CD14-positive monocyte (primary cell): ENCODE results near the gene S100A14. TPM values are rescaled to one million over a fixed set of nuclear protein-coding genes. Genes with fewer than 3 reads are reported as not detected.

Experiments
- DNase-seq, 3 donors: peaks; one replicate each; pipeline ENCODE4 v3.0.0-alpha.2; 2011 to 2022
- H2AFZ ChIP-seq: 2 replicates; pipeline ENCODE4 v1.6.0; 2012; ENCODE audit warnings: mild to moderate bottlenecking, low read depth, low read length, inconsistent platforms; ENCODE audit not compliant: insufficient read depth, poor library complexity, severe bottlenecking
- H3K27ac ChIP-seq, 2 donors: 1 replicate in 1 of 2; 2 replicates in 1 of 2; pipeline ENCODE4 v1.5.1; 2012 to 2013; ENCODE audit warnings: low read length in 2 of 2, control low read depth in 1 of 2, inconsistent platforms in 1 of 2, low read depth in 1 of 2, mild to moderate bottlenecking in 1 of 2
- H3K27me3 ChIP-seq, 2 donors: one replicate each; pipeline versions ENCODE4 v1.6.0 to v1.6.1; 2011 to 2013; ENCODE audit warnings: low read length in 2 of 2; ENCODE audit not compliant: control insufficient read depth in 2 of 2, insufficient read depth in 2 of 2
- H3K36me3 ChIP-seq, 2 donors: replicated peaks in 1 of 2; 1 replicate in 1 of 2; 2 replicates in 1 of 2; pipeline versions ENCODE4 v1.5.1 to v1.6.1; 2012 to 2013; ENCODE audit warnings: low read length in 2 of 2, control low read depth in 1 of 2, inconsistent platforms in 1 of 2, mild to moderate bottlenecking in 1 of 2; ENCODE audit not compliant: insufficient read depth in 2 of 2, control insufficient read depth in 1 of 2
- H3K4me1 ChIP-seq, 2 donors: 1 replicate in 1 of 2; 2 replicates in 1 of 2; pipeline versions ENCODE4 v1.5.1 to v1.6.1; 2012 to 2013; ENCODE audit warnings: low read length in 2 of 2, control low read depth in 1 of 2, inconsistent platforms in 1 of 2, mild to moderate bottlenecking in 1 of 2, moderate library complexity in 1 of 2; ENCODE audit not compliant: insufficient read depth in 2 of 2, control insufficient read depth in 1 of 2
- H3K4me2 ChIP-seq: replicated peaks from 2 replicates; pipeline ENCODE3; 2012; ENCODE audit warnings: low read length, moderate library complexity, mild to moderate bottlenecking; ENCODE audit not compliant: poor library complexity, severe bottlenecking; ENCODE audit errors: extremely low read depth
- H3K4me3 ChIP-seq, 3 experiments: fragments of 200-600 bp in 1 of 3; sonication (generic) in 1 of 3; replicated peaks in 1 of 3; 1 replicate in 2 of 3; 2 replicates in 1 of 3; pipeline ENCODE4 v1.5.1; 2011 to 2013; ENCODE audit warnings: low read length in 3 of 3, mild to moderate bottlenecking in 3 of 3, control low read depth in 2 of 3, low read depth in 2 of 3, inconsistent platforms in 1 of 3, moderate library complexity in 1 of 3
- H3K79me2 ChIP-seq: 2 replicates; pipeline ENCODE4 v1.6.0; 2012; ENCODE audit warnings: mild to moderate bottlenecking, control low read depth, inconsistent platforms, low read length, moderate library complexity; ENCODE audit not compliant: insufficient read depth
- H3K9ac ChIP-seq: 2 replicates; pipeline ENCODE4 v1.6.0; 2017; ENCODE audit warnings: low read length, mild to moderate bottlenecking; ENCODE audit not compliant: insufficient read depth, poor library complexity, severe bottlenecking
- H3K9me3 ChIP-seq, 2 donors: replicated peaks in 1 of 2; 1 replicate in 1 of 2; 2 replicates in 1 of 2; pipeline versions ENCODE4 v1.5.1 to v1.6.1; 2012 to 2013; ENCODE audit warnings: low read length in 2 of 2, control low read depth in 1 of 2; ENCODE audit not compliant: control insufficient read depth in 1 of 2, insufficient read depth in 1 of 2
- H4K20me1 ChIP-seq: 2 replicates; pipeline ENCODE4 v1.6.0; 2012; ENCODE audit warnings: mild to moderate bottlenecking, low read length, control low read depth, moderate library complexity; ENCODE audit not compliant: insufficient read depth
- H3K27ac Mint-ChIP-seq, 7 donors: one replicate each; pipeline ENCODE4 v1.8.0; 2020; ENCODE audit warnings: mild to moderate bottlenecking in 7 of 7, mixed read lengths in 7 of 7, moderate library complexity in 6 of 7, inconsistent platforms in 2 of 7
- H3K27me3 Mint-ChIP-seq, 3 donors: one replicate each; pipeline ENCODE4 v1.8.0; 2021 to 2022; ENCODE audit warnings: low read depth in 3 of 3, mild to moderate bottlenecking in 3 of 3, mixed read lengths in 3 of 3, moderate library complexity in 3 of 3, inconsistent platforms in 1 of 3
- H3K36me3 Mint-ChIP-seq, 2 donors: one replicate each; pipeline ENCODE4 v1.8.0; 2020; ENCODE audit warnings: mixed read lengths in 2 of 2, inconsistent platforms in 1 of 2, mild to moderate bottlenecking in 1 of 2
- H3K4me1 Mint-ChIP-seq: one replicate; pipeline ENCODE4 v1.8.0; 2020; ENCODE audit warnings: mild to moderate bottlenecking, mixed read lengths
- H3K4me3 Mint-ChIP-seq, 2 donors: one replicate each; pipeline ENCODE4 v1.8.0; 2020; ENCODE audit warnings: mild to moderate bottlenecking in 2 of 2, mixed read lengths in 2 of 2, moderate library complexity in 1 of 2
- H3K9me3 Mint-ChIP-seq, 7 donors: one replicate each; pipeline ENCODE4 v1.8.0; 2020 to 2022; ENCODE audit warnings: mixed read lengths in 7 of 7, mild to moderate bottlenecking in 6 of 7, moderate library complexity in 6 of 7, inconsistent platforms in 2 of 7
- WGBS: methylation state at CpG from one replicate; pipeline ENCODE4 v1.1.5; 2013; ENCODE audit warnings: missing lambda C conversion rate; ENCODE audit not compliant: insufficient coverage; 5-methylcytosine and 5-hydroxymethylcytosine counted together
- intact Hi-C, 2 donors: fragments of 100-400 bp; cut with micrococcal nuclease; formaldehyde crosslinking; loops; one replicate each; pipeline versions ENCODE4 v1.15.0 to v1.15.1; 2023
- polyA plus RNA-seq, 3 donors: library from polyadenylated mRNA; depleted of rRNA in 1 of 3; unstranded in 2 of 3; stranded (reverse) in 1 of 3; fragments of 300-500 nt in 2 of 3; fragments of >200 nt in 1 of 3; fragmentation: Illumina TruSeq in 2 of 3; gene quantifications; 1 replicate in 2 of 3; 2 replicates in 1 of 3; pipeline ENCODE4 v1.2.3, GENCODE V29; 2012 to 2021
- TF ChIP-seq, protein P1 (sequence below): fragments of 200-600 bp; IDR thresholded peaks from one replicate; pipeline ENCODE4 v1.8.0; 2022; ENCODE audit warnings: antibody characterized with exemption, mild to moderate bottlenecking

Gene S100A14
- polyA plus RNA-seq, 3 donors, result 0.08 TPM; not detected in 2

- H4K20me1 ChIP-seq, result no peaks in the 10 kb centered on the region
- Mint-ChIP-seq H3K36me3 (peaks cover 0 to 5% of the 10 kb centered on the region in 2 donors), H3K27ac (peak overlapping the region in 6 of 7 donors; percentile 19 to 90 (median 80)), H3K4me3 (no peak overlapping the region), H3K9me3 (peaks cover 0 to 3% (median 0%) of the 10 kb centered on the region in 7 donors), H3K27me3 (peaks cover 0 to 8% (median 2%) of the 10 kb centered on the region in 3 donors), H3K4me1 (peaks cover 48% of the 10 kb centered on the region)
- TF ChIP-seq, protein P1, sequence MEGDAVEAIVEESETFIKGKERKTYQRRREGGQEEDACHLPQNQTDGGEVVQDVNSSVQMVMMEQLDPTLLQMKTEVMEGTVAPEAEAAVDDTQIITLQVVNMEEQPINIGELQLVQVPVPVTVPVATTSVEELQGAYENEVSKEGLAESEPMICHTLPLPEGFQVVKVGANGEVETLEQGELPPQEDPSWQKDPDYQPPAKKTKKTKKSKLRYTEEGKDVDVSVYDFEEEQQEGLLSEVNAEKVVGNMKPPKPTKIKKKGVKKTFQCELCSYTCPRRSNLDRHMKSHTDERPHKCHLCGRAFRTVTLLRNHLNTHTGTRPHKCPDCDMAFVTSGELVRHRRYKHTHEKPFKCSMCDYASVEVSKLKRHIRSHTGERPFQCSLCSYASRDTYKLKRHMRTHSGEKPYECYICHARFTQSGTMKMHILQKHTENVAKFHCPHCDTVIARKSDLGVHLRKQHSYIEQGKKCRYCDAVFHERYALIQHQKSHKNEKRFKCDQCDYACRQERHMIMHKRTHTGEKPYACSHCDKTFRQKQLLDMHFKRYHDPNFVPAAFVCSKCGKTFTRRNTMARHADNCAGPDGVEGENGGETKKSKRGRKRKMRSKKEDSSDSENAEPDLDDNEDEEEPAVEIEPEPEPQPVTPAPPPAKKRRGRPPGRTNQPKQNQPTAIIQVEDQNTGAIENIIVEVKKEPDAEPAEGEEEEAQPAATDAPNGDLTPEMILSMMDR, result no peak
- no peak overlapping the region for H3K4me2 ChIP-seq
- H3K4me1 ChIP-seq, result peaks cover 47% of the 10 kb centered on the region in 2 donors
- 60% methylated on average over 3 of the region's 7 CpGs for WGBS
- peak overlapping the region; percentile 59 to 66 for H3K27ac ChIP-seq
- no peak overlapping the region for H3K9ac ChIP-seq
- no peaks in the 10 kb centered on the region for H3K9me3 ChIP-seq
- intact Hi-C loops, result loop anchor here (10.0 kb wide), 2 partner anchors 53 to 207 kb away; partner anchors contain the start of genes S100A1 (in 1 of the 2) and S100A13 (in 1 of the 2)
- no peak overlapping the region for H3K4me3 ChIP-seq
- H3K27me3 ChIP-seq, result no peaks in the 10 kb centered on the region
- peaks cover 12% of the 10 kb centered on the region for H3K79me2 ChIP-seq
- no peaks in the 10 kb centered on the region for H3K36me3 ChIP-seq
- DNase-seq, result no peak
- H2AFZ ChIP-seq, result no peak overlapping the region
These were observed 44.4 kb downstream of the S100A14 start for GRCh38 chr1:153571706-153572105.

GRCh38 chr1:153570874-153571273 is 45.3 kb downstream of the S100A14 start:
- Histone ChIP-seq H2AFZ (no peak overlapping the region), H3K79me2 (peaks cover 13% of the 10 kb centered on the region), H3K9ac (no peak overlapping the region), H3K9me3 (no peaks in the 10 kb centered on the region), H3K4me1 (peaks cover 54 to 55% of the 10 kb centered on the region in 2 donors), H3K4me2 (no peak overlapping the region), H4K20me1 (no peaks in the 10 kb centered on the region), H3K27me3 (no peaks in the 10 kb centered on the region), H3K27ac (no peak overlapping the region), H3K4me3 (no peak overlapping the region), H3K36me3 (no peaks in the 10 kb centered on the region)
- Mint-ChIP-seq H3K36me3 (peaks cover 0 to 5% of the 10 kb centered on the region in 2 donors), H3K27ac (peak overlapping the region in 1 of 7 donors; percentile 73), H3K27me3 (peaks cover 0 to 8% (median 2%) of the 10 kb centered on the region in 3 donors), H3K4me3 (no peak overlapping the region), H3K4me1 (peaks cover 54% of the 10 kb centered on the region), H3K9me3 (peaks cover 0 to 3% (median 0%) of the 10 kb centered on the region in 7 donors)
- no peak for DNase-seq
- intact Hi-C loops, result loop anchor here (10.0 kb wide), 2 partner anchors 54 to 206 kb away; partner anchors contain the start of genes S100A1 (in 1 of the 2) and S100A13 (in 1 of the 2)
- WGBS, result 100% methylated on average over 2 of the region's 5 CpGs
- TF ChIP-seq, protein P1, result no peak
